GM12864 (cell line): Measurements from ENCODE around the gene MAPK8IP2.

Experiments used
- DNase-seq: peaks from one replicate; pipeline ENCODE4 v3.0.0-alpha.2; 2011; ENCODE audit warnings: low read depth
- H3K4me3 ChIP-seq: 2 replicates; pipeline ENCODE4 v1.5.1; 2011; ENCODE audit warnings: mild to moderate bottlenecking, low read depth, low read length, control low read depth
- CTCF ChIP-seq: IDR thresholded peaks from 2 replicates; pipeline ENCODE4 v1.5.1; 2011; ENCODE audit warnings: low read depth, mild to moderate bottlenecking, moderate library complexity, low read length, control low read depth, inconsistent platforms; ENCODE audit errors: missing control alignments

The MAPK8IP2 gene

GRCh38 chr22:50660306-50660705, 59.7 kb downstream of the MAPK8IP2 start:
- no peak for TF ChIP-seq CTCF
- no peak overlapping the region for H3K4me3 ChIP-seq
- DNase-seq: no peak
